ENCODE results near the gene C10orf88.

DNA sequence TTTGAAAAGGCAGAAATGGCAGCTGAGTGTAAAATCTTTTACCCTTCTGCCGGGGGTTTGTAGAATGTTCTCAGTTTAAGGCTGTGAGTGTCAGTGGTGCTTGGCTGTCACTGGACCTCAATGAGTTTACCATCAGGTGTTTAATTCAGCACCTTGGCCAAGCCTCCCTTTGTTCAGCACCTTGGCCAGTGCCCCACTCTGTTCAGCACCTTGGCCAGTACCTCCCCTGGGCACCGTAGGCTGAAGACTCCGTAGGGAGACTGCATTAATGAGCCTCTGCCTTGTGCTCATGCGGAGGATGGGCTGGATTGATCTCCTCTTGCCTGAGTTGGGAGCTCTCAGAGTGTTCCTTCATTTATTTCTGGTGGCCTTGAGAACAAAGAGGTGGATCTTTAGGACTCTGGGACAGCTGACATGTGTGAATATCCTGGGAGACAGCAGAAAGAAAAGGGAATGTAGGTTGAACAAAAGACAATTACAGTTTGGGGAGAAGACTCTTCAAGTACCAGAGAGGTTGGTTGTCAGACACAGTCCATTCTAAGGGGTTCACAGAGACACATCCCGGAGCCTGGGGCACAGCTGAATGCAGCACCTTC lies 42.0 kb downstream of the C10orf88 start:
- no peak for TF ChIP-seq TCF7 (IDR thresholded peaks at IDR 0.05; ENCODE audit: low read depth)
- no peak for TF ChIP-seq POLR2AphosphoS5 (IDR thresholded peaks at IDR 0.05; ENCODE audit: low read depth, low read length)

All from HepG2 (cell line).